Measurements from ENCODE around the gene PCNX3.

DNA sequence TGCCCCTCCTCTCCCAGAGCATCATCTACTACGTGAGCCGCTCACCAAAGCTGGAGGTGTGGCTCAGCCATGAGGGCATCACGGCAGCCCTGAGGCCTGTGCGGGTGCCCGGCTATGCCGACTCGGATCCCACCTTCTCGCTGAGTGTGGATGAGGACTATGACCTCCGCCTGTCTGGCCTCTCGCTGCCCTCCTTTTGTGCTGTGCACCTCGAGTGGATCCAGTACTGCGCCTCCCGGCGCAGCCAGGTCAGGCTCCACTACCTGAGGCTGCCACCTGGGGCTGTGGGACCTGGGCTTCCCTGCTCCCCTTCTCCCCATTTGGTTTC, 18.5 kb downstream of the PCNX3 start:
- no peak for TF ChIP-seq CTCF (IDR thresholded peaks at IDR 0.05)
- no peak for TF ChIP-seq POLR2AphosphoS5 (IDR thresholded peaks at IDR 0.05; ENCODE audit: low read depth, low read length)

Measured in Panc1 (cell line).